GM12891 (cell line): ENCODE results near the gene FAM110C. TPM values are rescaled to one million over a fixed set of nuclear protein-coding genes. Genes with fewer than 3 reads are reported as not detected.

Source experiments
- DNase-seq: peaks from one replicate; pipeline ENCODE4 v3.0.0; 2011; ENCODE audit warnings: low spot score; ENCODE audit not compliant: insufficient read length
- FAIRE-seq: peaks from 2 replicates; lab custom pipeline; 2011; peaks lifted over from hg19 to GRCh38; lab: Jason Lieb, UNC
- PAX5 ChIP-seq: IDR thresholded peaks from 2 replicates; pipeline ENCODE4 v1.6.1; 2011; ENCODE audit warnings: low read length, moderate library complexity, mild to moderate bottlenecking; ENCODE audit not compliant: insufficient read depth, severe bottlenecking
- POLR2A ChIP-seq: IDR thresholded peaks from 2 replicates; pipeline ENCODE4 v1.6.1; 2011; ENCODE audit warnings: low read depth, low read length, control low read depth
- POLR2AphosphoS5 ChIP-seq: IDR thresholded peaks from 2 replicates; pipeline ENCODE4 v1.6.1; 2011; ENCODE audit warnings: low read depth, low read length, control low read depth
- POU2F2 ChIP-seq: IDR thresholded peaks from 2 replicates; pipeline ENCODE4 v1.6.1; 2011; ENCODE audit warnings: low read depth, mild to moderate bottlenecking, control low read depth, low read length, moderate library complexity
- SPI1 ChIP-seq: IDR thresholded peaks from 2 replicates; pipeline ENCODE4 v1.6.1; 2011; ENCODE audit warnings: low read depth, low read length, control low read depth
- TAF1 ChIP-seq: IDR thresholded peaks from 2 replicates; pipeline ENCODE4 v1.6.1; 2011; ENCODE audit warnings: low read depth, low read length, control low read depth
- polyA plus RNA-seq: library from polyadenylated mRNA; unstranded; fragments of >200 nt; gene quantifications from one replicate; pipeline ENCODE4 v1.2.1, GENCODE V29; 2012; ENCODE audit warnings: low read depth, missing spikeins, inconsistent platforms; ENCODE audit not compliant: missing spikeins

Gene FAM110C, protein sequence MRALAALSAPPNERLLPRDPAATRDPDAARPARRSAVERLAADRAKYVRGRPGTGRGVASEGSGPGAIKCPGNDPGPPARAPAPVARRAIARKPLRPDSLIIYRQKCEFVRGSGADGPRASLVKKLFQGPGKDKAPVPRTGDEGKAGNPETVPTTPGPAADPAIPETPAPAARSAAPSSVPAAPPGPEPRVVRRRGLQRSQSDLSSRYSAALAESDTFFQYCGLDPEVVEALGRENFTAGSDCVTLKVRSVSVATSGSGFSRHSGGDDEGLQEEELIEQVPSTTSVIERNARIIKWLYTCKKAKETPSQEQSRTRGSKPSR
- polyA plus RNA-seq = not detected

DNA sequence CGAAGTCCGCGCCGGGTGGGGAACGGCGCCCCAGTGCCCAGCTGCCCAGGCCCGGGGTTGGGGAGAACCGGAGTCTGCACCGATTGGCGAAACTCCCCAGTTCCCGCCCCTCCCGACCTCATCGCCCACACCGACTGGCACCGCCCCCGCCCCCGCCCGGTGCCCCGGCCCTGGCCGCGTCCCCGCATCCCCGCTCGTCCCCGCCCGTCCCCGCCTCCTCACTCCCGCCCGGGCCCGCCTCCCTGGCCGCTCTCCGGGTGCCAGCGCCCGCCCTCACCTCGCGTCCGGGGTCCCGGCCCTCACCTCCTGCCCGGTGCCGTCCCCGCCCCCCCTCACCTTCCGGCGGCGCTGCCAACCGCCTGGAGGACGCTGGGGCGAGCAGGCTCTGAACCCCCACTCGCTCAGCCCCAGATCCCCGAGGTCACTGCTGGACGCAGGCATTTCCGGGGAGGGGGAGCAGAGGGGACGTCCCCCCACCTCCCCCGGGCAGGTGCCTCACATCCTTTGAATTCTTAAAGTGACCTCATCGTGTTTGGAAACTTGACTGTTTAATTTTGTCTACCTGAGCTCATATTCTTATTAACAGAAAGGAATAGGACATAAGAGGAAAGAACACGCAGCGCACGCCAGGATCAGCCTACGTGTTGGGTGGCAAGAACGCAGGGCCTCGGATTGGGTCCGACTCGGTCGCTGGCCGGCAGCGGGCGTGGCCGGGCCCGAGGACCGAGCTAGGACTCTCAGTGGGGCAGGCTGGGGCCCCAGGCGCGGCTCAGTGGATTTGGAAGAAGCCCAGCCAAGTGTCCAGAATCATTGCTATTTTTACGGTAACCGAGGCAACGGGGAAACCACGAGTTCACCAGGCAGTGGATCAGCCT, at the start of gene FAM110C:
Gene FAM110C (minus strand): TSS at position 35 of the 875 bp plus-strand sequence. CDS start 120 bp downstream, outside the sequence.
- DNase-seq = no peak
- no peak for FAIRE-seq
- no peak for TF ChIP-seq POU2F2
- TF ChIP-seq TAF1 = no peak
- no peak for TF ChIP-seq POLR2A
- TF ChIP-seq POLR2AphosphoS5 = no peak

DNA sequence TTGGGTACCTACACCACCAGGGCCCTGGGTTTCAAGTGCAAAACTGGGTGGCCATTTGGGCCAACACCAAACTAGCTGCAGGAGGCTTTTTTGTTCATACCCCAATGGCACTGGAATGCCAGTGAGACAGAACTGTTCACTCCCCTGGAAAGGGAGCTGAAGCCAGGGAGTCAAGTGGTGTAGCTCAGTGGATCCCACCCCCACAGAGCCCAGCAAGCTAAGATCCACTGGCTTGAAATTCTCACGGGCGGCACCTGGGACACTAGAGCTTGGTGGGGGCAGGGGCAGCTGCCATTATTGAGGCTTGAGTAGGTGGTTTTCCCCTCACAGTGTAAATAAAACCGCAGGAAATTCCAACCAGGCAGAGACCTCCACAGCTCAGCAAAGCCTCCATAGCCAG, 46.0 kb upstream of the FAM110C start:
- FAIRE-seq = no peak
- TF ChIP-seq PAX5 = no peak
- TF ChIP-seq POLR2AphosphoS5 = no peak
- no peak for TF ChIP-seq POU2F2
- TF ChIP-seq POLR2A = no peak
- no peak for TF ChIP-seq SPI1
- DNase-seq = no peak

DNA sequence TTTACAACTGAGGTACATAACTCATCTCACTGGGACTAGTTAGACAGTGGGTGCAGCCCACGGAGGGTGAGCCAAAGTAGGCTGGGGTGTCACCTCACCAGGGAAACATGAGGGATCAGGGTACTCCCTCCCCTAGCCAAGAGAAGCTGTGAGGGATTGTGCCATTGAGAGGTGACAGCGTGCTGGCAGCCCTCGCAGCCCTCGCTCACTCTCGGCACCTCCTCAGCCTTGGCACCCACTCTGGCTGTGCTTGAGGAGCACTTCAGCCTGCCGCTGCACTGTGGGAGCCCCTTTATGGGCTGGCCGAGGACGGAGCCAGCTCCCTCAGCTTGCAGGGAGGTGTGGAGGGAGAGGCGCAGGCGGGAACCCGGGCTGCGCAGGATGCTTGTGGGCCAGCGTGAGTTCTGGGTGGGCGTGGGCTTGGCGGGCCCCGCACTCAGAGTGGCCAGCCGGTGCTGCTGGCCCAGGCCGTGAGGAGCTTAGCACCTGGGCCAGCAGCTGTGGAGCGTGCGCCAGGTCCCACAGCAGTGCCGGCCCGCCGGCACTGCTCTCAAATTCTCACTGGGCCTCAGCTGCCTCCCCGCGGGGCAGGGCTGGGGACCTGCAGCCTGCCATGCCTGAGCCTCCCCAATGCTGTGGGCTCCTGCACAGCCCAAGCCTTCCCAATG, 44.5 kb upstream of the FAM110C start:
- TF ChIP-seq SPI1 (no peak), POU2F2 (no peak), POLR2A (no peak), TAF1 (no peak), PAX5 (no peak), POLR2AphosphoS5 (no peak)
- FAIRE-seq = no peak
- DNase-seq = no peak

DNA sequence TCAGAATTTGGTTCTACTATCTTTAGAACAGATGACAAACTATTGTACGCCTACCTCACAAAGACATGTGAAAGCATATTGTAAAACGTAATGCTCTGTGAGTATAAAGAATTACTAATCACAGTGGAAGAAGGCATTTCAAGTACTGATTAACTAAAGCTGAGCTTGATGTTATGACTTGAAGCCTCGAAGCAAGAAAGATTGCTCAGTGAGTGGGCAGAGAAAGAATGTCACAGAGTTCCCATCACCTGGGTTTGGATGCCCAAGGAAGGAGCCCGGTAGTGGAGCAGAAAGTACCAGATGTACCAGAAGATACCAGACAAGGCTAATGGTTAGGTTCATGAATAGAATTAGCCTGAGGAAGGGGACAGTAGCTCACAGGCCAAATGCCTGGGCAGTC, 39.5 kb upstream of the FAM110C start:
- FAIRE-seq = no peak

DNA sequence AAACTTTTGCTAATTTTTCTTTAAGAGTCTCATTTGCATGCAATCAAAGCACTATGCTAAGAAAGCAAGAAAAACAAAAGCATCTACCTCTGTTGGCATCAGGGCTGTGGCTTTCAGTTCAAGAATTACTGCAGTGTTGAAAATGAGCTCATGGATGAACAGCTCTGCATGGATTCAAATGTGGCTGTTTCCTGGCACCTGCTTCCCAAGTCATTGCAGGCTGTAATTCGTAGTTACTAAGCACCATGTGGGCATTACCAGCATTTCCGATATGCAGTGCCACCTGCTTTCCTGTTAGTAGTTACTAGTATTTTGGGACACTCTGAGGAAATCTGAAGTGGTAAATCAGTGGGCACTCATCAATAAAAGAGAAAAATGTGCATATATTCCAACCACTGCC, 37.8 kb upstream of the FAM110C start:
- TF ChIP-seq POLR2A (no peak), SPI1 (no peak), POLR2AphosphoS5 (no peak), POU2F2 (no peak), PAX5 (no peak), TAF1 (no peak)
- no peak for DNase-seq
- no peak for FAIRE-seq

More for the DNA sequence above, 39.5 kb upstream of the FAM110C start:
- DNase-seq = no peak
- TF ChIP-seq POLR2A = no peak

DNA sequence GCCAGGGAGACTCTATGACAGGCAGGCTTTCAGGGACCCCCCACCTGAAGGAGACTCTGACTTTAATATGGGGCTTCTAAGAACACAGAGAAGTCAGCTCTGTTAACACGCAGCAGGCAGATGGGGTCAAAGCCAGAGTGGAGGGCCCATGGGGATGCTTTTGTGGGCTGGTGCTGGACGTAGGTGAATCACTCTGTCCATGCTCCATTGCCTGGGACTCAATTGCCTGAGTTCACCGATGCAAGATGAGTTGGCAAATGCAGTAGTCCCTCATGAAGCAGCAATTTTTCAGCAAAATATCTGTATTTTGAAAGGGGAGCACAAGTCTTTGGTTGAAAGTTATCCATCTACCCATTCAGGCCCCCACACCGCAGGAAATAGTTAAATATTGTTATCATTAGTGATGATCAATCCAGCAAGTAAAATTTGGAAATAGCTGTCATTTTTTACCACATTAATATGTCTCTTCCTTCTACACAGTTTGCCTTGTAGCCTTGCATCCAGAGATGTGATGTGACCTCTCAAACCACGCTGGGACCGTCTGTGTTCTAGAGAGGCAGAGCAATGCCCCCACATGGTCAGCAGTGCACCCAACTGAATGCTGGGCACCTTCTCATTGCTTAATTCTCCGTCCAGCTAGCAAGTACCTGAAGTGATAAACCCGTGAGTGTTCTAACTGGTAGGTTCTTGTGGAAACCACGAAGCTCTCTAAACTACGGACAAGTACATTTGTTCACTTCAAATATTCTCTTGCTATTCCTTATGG, 34.8 kb upstream of the FAM110C start:
- DNase-seq = no peak
- no peak for FAIRE-seq
- TF ChIP-seq POLR2AphosphoS5 (no peak), POU2F2 (no peak), PAX5 (no peak), TAF1 (no peak), POLR2A (no peak), SPI1 (no peak)

DNA sequence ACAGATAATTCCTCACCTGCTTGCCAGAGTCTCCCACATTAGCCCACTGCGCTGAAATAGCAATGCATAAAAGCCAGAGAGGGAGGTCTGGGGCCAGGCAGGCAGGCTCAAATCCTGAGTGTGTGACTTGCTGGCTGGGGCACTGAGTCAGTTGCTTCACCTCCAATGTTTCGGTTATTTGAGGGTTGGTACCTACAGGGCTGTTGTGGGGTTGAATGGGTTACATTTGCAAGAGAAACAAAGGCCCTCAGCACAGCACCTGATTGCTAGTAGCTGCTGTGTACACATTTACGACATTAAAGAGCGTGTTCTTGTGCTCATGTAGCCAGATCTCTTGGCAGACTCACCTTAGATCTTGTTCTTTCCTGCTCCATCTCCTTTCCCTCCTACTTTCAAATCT, 34.1 kb upstream of the FAM110C start:
- FAIRE-seq = no peak
- DNase-seq = no peak
- no peak for TF ChIP-seq TAF1
- no peak for TF ChIP-seq POLR2A
- TF ChIP-seq POU2F2 = no peak
- TF ChIP-seq SPI1 = no peak
- TF ChIP-seq POLR2AphosphoS5 = no peak
- TF ChIP-seq PAX5 = no peak

DNA sequence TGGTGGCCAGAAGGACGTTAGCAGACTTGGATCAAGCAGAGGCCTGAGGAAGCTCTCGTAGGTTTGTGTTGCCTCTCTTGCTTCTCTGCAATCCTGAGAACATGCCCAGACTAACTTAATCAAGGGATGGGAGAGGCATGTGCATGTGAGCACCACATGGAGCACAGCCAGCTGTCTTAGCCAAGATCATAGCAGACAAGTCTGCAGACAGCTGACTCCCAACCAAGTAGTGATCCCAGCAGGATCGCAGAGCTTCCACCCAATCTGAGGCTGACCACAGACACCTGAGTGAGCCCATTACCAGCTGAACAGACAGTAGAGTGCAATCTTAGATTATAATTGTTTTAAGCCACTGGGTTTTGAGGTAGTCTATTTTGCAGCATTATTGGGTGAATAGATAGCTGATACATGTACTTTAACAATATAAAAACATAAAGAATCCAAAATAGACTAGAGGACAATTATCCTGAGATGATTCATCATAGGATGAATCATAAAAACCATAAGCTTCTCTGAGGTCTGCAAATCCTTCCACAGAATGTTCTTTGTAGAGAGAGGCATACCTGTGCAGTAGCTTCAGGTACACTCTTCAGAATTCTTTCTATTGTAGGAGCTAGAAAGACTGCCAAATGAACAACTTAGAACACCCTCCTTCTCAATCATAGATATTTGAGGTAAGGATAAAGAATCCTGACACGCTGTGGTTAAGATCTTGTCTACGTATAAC, 25.2 kb upstream of the FAM110C start:
- no peak for FAIRE-seq
- no peak for TF ChIP-seq PAX5
- no peak for TF ChIP-seq POLR2A
- DNase-seq = no peak
